22Rv1 (cell line): ENCODE data around the gene SNUPN.

Experiments
- CTCF ChIP-seq: fragments of 450-650 bp; IDR thresholded peaks from 2 replicates; pipeline ENCODE4 v1.5.1; 2017; ENCODE audit warnings: mild to moderate bottlenecking
- ZFX ChIP-seq: fragments of 450-650 bp; IDR thresholded peaks from 2 replicates; pipeline ENCODE4 v1.6.1; 2017; ENCODE audit warnings: antibody characterized with exemption, borderline replicate concordance

- TF ChIP-seq CTCF (no peak), ZFX (no peak)
These were observed 18.9 kb upstream of the SNUPN start for GRCh38 chr15:75644376-75644775.
